ENCODE results near the gene DOCK2. TPM values are rescaled to one million over a fixed set of nuclear protein-coding genes. Genes with fewer than 3 reads are reported as not detected.

Gene DOCK2
- polyA plus RNA-seq, 1 donor from 2014 or later: 114 TPM

DNA sequence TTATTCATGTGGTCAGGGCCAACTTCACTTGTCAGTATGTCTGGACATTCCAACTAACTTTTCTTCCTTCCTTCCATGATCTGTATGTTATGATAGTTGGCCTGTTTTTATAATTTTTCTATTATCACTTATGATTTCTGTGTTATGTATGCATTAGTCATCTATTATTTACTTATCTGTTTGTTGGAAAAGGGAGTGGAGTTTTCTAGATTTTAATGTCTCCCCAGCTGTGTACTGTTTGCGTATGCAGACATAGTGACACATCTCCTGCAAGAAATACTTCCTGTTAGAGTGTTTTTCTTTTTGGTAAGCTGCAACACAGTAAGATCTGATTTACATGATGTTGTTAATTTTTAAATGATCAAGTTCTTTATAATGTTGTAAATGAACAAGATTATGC, 351.9 kb downstream of the DOCK2 start:
- Mint-ChIP-seq H3K36me3 (peaks cover 8% of the 10 kb centered on the region), H3K4me3 (no peak overlapping the region), H3K27me3 (no peaks in the 10 kb centered on the region), H3K27ac (no peak overlapping the region), H3K9me3 (no peaks in the 10 kb centered on the region), H3K4me1 (no peaks in the 10 kb centered on the region)

DNA sequence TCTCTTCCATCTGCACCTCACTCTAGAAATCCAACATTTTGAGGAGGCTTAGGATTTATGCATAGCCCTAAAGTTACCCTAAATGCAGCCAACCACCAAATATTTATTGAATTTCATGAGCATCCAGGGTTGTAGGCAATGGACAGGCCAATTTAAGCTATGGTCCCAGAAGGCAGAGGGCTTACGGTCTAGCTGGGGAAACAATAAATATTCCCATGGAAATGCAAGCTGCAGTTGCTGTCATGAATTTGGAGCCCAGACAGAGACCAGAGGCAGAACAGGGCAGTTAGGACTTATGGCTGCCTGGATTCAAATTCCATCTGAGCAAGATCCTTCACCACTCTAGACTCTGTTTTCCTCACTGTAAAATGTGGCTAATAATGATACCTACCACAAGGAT, 352.3 kb downstream of the DOCK2 start:
- Mint-ChIP-seq H3K4me3 (no peak overlapping the region), H3K36me3 (peaks cover 12% of the 10 kb centered on the region), H3K27me3 (no peaks in the 10 kb centered on the region), H3K27ac (no peak overlapping the region), H3K9me3 (no peaks in the 10 kb centered on the region), H3K4me1 (peaks cover 0 to 2% (median under 1%) of the 10 kb centered on the region in 3 donors)

DNA sequence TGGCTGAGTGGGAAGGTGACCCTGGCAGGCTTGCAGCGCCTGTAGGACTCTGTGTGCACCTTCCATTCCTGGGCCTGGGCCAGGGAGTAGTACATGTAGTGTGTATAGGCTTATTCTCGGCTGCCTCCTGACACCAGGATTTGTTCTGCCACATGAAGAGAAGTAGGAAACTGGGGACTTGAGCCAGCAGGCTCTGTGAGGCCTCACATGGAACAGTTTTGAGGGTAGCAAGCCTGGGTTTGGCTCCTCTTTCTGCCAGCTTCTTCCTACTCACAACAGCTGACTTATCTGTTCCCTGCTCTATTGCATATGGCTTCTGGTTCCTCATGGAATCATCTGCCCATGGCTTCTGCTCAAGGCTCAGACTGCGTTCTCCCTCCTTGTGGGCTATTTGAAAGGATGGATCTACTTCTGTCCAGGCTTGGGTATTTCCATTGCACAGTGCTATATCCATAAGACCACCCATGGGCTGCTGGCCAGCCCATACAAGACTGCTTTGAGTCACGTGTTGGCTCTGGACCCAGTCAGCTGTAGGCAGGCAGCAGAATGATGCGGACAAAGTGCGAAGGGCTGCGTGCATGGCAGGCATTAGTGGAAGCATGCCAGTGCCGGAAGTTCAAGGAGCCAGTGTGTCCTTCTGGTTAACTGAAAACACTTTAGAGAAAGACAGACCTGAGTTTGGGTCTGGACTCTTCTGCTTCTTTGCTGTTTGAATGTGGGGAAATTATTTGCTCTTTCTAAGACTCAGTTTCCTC, 354.2 kb downstream of the DOCK2 start:
- Mint-ChIP-seq H3K27me3 (no peaks in the 10 kb centered on the region), H3K36me3 (peaks cover 18% of the 10 kb centered on the region), H3K4me1 (peaks cover 2 to 6% (median 4%) of the 10 kb centered on the region in 3 donors), H3K9me3 (no peaks in the 10 kb centered on the region), H3K27ac (peak overlapping the region in 1 of 3 donors; percentile 61), H3K4me3 (no peak overlapping the region)

DNA sequence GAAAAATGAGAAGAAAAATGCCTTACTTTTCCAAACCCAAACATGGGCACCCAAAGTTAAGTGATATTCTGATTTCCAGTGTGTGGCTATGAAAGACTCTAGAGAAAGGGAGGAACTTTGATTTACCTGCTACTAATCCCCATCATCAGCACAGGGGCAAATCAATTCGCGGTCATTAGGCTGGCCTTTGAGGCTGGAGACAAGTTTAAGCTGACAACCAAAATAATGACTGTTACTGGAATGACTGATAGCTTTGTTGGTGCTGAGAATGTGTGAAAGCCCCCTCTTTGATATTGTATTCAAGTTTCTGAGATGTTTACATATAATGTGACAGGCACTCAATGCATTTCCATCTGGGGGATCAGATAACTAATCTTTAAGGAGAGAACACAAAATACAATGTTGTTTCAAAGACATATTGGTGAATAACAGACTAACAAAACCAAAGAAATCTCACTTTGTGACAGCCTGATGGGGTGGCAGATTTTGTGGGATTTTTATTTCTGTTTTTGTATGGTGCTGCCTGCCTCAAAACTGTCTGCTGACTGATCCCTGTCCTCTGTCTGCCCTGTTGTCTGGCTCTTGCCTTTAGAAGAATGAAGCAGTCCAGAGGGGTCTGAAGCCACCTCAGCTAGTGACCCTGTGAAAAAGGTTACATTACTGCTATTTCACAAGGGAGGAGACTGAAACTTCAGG, 355.9 kb downstream of the DOCK2 start:
- Mint-ChIP-seq H3K4me1 (peaks cover 3 to 9% (median 9%) of the 10 kb centered on the region in 3 donors), H3K27ac (no peak overlapping the region), H3K9me3 (no peaks in the 10 kb centered on the region), H3K4me3 (no peak overlapping the region), H3K27me3 (no peaks in the 10 kb centered on the region), H3K36me3 (peaks cover 20% of the 10 kb centered on the region)

DNA sequence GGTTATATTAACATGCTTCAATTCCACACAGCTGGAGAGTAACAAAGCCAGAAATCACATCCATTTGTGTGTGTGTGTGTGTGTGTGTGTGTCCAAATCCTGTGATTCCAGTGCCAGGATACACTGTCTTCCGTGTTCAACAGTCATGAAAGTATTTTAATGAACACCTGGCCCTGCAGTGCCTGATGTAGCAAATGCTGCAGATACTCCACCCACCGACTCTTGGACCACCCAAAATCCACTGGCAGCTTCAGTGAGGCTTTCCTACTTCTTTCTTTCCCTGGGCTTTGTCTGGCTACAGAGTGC, 356.4 kb downstream of the DOCK2 start:
- Mint-ChIP-seq H3K4me3 (no peak overlapping the region), H3K4me1 (peaks cover 6 to 12% (median 12%) of the 10 kb centered on the region in 3 donors), H3K36me3 (peaks cover 20% of the 10 kb centered on the region), H3K9me3 (no peaks in the 10 kb centered on the region), H3K27me3 (no peaks in the 10 kb centered on the region), H3K27ac (no peak overlapping the region)

DNA sequence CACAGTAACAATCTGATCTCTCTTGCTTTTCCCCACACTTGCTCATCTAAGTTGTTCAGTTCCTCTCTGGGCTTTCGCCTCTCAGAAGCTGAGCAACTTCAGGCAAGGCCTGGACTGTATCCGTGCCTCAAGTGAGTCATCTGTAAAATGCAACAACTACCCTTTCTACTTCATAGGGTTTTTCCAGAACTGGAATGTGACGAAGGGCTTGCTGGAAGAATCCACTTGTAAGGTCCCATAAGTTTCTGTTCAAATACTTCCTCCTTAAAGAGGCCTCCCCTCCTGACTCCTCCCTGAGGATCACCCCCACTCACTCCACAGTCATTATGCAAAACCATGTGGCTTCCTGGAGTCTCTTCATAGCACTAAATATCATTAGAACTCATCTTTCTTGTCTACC, 360.7 kb downstream of the DOCK2 start:
- peaks cover 6 to 12% (median 12%) of the 10 kb centered on the region in 3 donors for H3K4me1 Mint-ChIP-seq
- H3K4me3 Mint-ChIP-seq: no peak overlapping the region
- H3K36me3 Mint-ChIP-seq: peaks cover 28% of the 10 kb centered on the region
- no peaks in the 10 kb centered on the region for H3K9me3 Mint-ChIP-seq
- peak overlapping the region in 2 of 3 donors; percentile 60 to 67 for H3K27ac Mint-ChIP-seq
- H3K27me3 Mint-ChIP-seq: no peaks in the 10 kb centered on the region

DNA sequence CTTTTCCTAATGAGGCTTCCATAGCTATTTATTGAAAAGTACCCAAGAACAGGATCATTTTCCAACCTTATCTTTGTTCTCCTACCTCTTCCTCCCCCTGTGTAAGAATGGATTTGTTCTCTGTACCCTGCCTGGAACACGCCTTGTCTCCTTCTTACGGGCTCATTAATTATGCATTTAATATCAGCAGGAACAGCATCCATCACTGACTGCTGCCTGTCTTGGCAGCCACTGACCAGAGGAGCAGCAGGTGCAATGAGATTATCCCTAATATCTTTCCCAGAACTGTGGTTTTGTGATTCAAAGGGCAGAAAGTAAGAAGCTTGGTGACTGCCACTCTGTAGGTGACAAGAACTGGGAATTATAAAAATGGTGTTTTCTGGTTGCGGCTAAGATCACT, 362.5 kb downstream of the DOCK2 start:
- H3K36me3 Mint-ChIP-seq: peaks cover 28% of the 10 kb centered on the region
- no peak overlapping the region for H3K4me3 Mint-ChIP-seq
- H3K4me1 Mint-ChIP-seq: peaks cover 6 to 9% (median 8%) of the 10 kb centered on the region in 3 donors
- no peaks in the 10 kb centered on the region for H3K27me3 Mint-ChIP-seq
- no peaks in the 10 kb centered on the region for H3K9me3 Mint-ChIP-seq
- H3K27ac Mint-ChIP-seq: no peak overlapping the region

DNA sequence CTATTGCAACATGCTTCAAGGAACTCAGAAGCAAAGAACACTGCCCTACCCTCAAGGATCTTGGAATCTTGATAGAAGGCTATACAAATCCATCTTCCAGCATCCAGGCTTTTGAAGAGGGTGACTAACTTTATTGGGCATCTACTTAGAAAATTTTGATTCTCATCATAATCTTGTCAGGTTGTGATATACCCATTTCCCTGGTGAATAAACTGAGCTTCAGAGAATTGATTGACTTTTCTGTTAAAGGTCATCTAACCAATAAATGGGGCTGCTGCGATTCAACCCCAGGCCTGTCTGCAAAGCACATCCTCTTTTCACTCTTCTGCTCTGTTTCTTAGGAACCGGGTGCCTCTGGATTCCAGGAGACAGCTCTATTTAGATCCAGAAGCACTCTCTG, 363.1 kb downstream of the DOCK2 start:
- no peaks in the 10 kb centered on the region for H3K27me3 Mint-ChIP-seq
- no peak overlapping the region for H3K27ac Mint-ChIP-seq
- peaks cover 6 to 8% (median 6%) of the 10 kb centered on the region in 3 donors for H3K4me1 Mint-ChIP-seq
- H3K9me3 Mint-ChIP-seq: no peaks in the 10 kb centered on the region
- H3K36me3 Mint-ChIP-seq: peaks cover 27% of the 10 kb centered on the region
- no peak overlapping the region for H3K4me3 Mint-ChIP-seq

DNA sequence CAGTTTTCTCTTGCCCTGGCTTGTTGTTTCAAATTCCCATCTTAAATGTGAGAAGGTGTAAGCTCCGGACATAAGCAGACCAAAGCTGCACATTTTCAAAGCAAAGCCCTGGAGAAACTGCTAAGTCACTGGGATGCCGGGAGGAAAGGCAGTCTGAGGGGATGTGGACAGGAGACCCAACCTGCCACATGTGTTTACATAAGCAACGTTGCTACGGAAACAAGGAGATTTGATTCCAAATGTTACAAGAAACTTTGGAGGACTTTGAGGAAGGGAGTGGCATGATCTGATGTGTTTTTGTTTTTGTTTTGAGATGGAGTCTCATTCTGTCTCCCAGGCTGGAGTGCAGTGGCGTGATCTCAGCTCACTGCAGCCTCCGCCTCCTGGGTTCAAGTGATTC, 368.9 kb downstream of the DOCK2 start:
- Mint-ChIP-seq H3K27me3 (no peaks in the 10 kb centered on the region), H3K4me1 (no peaks in the 10 kb centered on the region), H3K27ac (peak overlapping the region in 1 of 3 donors; percentile 76), H3K9me3 (no peaks in the 10 kb centered on the region), H3K36me3 (peaks cover 23% of the 10 kb centered on the region), H3K4me3 (no peak overlapping the region)

DNA sequence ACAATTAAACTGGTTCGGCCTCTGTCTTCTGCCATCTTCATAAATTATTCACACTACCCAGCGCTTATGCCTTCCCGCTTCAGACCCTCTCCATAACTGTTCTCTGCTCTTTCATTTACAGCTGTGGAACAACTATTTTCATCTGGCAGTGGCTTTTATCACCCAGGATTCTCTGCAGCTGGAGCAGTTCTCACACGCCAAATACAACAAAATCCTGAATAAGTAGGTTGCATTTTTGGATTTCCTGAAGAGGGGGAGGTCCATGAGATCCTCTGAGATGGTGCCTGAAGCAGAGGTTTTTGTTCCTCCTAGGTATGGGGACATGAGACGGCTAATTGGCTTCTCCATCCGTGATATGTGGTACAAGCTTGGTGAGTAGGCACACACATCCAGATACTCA, 371.3 kb downstream of the DOCK2 start:
- H3K4me3 Mint-ChIP-seq: peak overlapping the region in 1 of 4 donors; percentile 39
- H3K36me3 Mint-ChIP-seq: peaks cover 17% of the 10 kb centered on the region
- no peak overlapping the region for H3K27ac Mint-ChIP-seq
- H3K9me3 Mint-ChIP-seq: no peaks in the 10 kb centered on the region
- no peaks in the 10 kb centered on the region for H3K4me1 Mint-ChIP-seq
- H3K27me3 Mint-ChIP-seq: no peaks in the 10 kb centered on the region

DNA sequence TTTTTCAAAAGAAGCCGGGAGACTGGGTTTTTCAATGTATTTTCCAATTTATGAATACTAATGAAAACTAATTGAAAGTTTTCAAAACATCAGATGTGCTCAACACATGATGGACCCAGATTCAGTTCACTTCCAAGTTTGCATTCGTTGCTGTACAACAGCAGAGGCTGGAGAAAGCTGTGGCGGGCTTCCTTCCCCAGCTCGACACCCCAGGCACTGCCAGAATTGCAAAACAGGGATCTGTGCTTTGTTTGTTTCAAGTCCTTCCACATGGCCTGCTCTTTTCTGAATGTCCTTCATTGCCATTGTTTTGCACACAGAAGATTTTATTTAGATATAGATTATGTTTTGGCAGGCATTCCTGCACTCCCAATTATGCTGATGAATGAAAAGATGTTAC, 373.5 kb downstream of the DOCK2 start:
- Mint-ChIP-seq H3K27me3 (no peaks in the 10 kb centered on the region), H3K36me3 (peaks cover 12% of the 10 kb centered on the region), H3K4me1 (no peaks in the 10 kb centered on the region), H3K27ac (no peak overlapping the region), H3K4me3 (no peak overlapping the region), H3K9me3 (no peaks in the 10 kb centered on the region)

DNA sequence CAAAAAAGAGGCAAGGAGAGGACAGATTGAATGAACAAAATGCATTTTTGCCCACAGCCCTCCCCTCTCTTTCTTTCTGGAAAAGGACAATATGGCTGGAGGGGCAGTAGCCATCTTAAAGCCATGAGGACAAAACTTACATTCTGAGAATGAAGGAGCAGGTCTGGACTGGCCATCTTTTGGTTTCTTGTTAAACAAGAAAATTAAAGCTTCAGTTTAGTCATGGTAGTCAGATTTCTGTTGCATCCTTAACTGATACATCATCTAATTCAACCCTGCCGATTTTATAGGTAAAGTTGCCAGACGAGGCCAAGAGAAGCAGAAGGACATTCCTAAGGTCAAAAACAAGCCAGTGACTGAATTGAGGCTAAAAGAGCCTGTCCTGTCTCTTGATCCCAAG, 374.7 kb downstream of the DOCK2 start:
- H3K27ac Mint-ChIP-seq: peak overlapping the region in 1 of 3 donors; percentile 76
- no peaks in the 10 kb centered on the region for H3K4me1 Mint-ChIP-seq
- peaks cover 12% of the 10 kb centered on the region for H3K36me3 Mint-ChIP-seq
- no peak overlapping the region for H3K4me3 Mint-ChIP-seq
- H3K27me3 Mint-ChIP-seq: no peaks in the 10 kb centered on the region
- no peaks in the 10 kb centered on the region for H3K9me3 Mint-ChIP-seq

DNA sequence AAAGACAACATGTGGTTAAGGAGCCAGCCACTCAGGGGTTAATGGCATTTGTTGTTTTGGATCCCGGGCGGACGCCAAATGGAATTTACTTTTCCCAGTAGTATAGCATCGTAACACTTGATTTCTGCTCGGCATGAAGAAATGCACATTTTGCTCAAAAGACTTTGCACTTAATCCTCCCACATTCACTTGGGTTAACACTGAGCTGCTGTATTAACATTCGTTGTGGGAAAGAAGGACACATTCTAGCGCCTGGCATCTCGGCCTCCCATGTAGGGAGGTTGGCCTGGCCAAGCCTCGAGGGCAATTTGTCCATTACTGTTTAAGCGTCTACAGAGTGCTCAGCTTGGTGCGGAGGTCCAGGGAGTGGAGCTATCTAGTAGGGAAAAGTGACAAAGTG, 375.5 kb downstream of the DOCK2 start:
- Mint-ChIP-seq H3K36me3 (peaks cover 12% of the 10 kb centered on the region), H3K9me3 (no peaks in the 10 kb centered on the region), H3K4me1 (no peaks in the 10 kb centered on the region), H3K27ac (peak overlapping the region in 1 of 3 donors; percentile 67), H3K4me3 (no peak overlapping the region), H3K27me3 (no peaks in the 10 kb centered on the region)

DNA sequence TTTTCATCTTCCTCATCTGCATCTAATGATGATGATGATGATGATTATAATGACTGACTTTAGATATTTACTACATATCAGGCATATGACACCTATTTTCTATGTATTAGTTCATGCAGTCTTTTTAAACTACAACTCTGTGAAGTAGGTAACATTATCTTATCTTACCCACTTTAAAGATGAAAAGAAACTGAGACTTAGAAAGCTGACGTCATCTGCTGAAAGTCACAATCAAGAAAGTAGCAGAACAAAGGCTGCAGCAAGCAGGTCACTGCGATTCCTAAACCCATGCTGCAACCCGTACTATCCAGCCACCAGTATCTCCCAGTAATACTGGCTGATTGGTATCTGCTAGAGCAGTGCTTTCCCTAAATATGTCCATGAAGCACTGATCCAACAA, 383.3 kb downstream of the DOCK2 start:
- Mint-ChIP-seq H3K4me3 (no peak overlapping the region), H3K36me3 (peaks cover 7% of the 10 kb centered on the region), H3K9me3 (no peaks in the 10 kb centered on the region), H3K27ac (no peak overlapping the region), H3K27me3 (no peaks in the 10 kb centered on the region), H3K4me1 (no peaks in the 10 kb centered on the region)

DNA sequence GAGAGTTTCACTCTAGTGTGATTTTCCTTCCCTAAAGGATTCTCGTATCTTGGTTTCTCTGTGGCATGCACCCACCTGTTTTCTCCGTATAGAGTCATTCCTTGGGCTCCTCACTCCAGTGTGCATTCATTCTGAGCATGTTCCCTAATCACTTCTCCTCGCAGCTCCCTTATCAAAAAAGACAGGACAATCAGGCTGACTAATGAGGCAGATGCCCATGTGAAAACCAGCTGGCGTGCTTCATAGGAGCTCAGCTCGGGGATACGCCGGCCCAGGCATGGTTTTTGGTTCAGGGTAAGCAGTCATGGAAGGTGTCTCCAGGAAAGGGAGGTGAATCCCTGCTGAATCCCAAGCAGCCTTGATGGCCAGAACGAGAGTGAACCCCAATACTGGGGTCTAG, 384.4 kb downstream of the DOCK2 start:
- no peaks in the 10 kb centered on the region for H3K4me1 Mint-ChIP-seq
- no peak overlapping the region for H3K4me3 Mint-ChIP-seq
- H3K9me3 Mint-ChIP-seq: no peaks in the 10 kb centered on the region
- H3K27ac Mint-ChIP-seq: no peak overlapping the region
- peaks cover 8% of the 10 kb centered on the region for H3K36me3 Mint-ChIP-seq
- H3K27me3 Mint-ChIP-seq: no peaks in the 10 kb centered on the region

DNA sequence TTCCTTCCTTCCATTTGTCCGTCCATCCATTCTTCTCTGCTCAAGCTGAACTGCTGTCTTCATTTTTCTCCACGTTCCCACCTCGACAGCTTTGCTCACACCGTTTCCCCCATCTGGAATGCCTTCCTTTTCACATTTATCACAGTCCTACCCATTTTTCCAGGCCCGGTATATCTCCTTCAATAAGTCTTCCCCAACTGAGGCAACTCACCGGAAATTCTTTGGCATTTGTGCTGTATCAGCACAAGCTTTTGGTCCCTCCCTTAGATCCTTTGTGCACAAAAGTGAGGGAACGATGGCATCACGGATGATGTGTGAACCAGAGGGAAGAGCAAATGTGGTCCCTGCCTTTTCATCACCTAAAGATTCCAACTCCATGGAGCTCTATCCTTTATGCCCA, 388.8 kb downstream of the DOCK2 start:
- no peak overlapping the region for H3K4me3 Mint-ChIP-seq

More for the DNA sequence above, 388.8 kb downstream of the DOCK2 start:
- H3K4me1 Mint-ChIP-seq: no peaks in the 10 kb centered on the region
- H3K27ac Mint-ChIP-seq: no peak overlapping the region
- H3K36me3 Mint-ChIP-seq: peaks cover 12% of the 10 kb centered on the region
- no peaks in the 10 kb centered on the region for H3K9me3 Mint-ChIP-seq
- H3K27me3 Mint-ChIP-seq: no peaks in the 10 kb centered on the region
